GM19240 (cell line): ENCODE measurements around the gene ZNF473.
A peak's percentile ranks its signal among the peaks of the same experiment; 100 is the strongest.

ENCODE experiments used
- DNase-seq: peaks from one replicate; pipeline ENCODE4 v3.0.0; 2011; ENCODE audit warnings: low spot score; ENCODE audit not compliant: insufficient read length

Gene ZNF473

GRCh38 chr19:50003254-50003788 is 22.5 kb upstream of the ZNF473 start:
- no peak for DNase-seq

- DNase-seq, result peak; percentile 45
Measured at GRCh38 chr19:50003810-50004419, 21.9 kb upstream of the ZNF473 start.

- DNase-seq, result no peak
Measured at GRCh38 chr19:50005428-50005827, 20.4 kb upstream of the ZNF473 start.

- no peak for DNase-seq
Measured at GRCh38 chr19:50007170-50007569, 18.6 kb upstream of the ZNF473 start.

- DNase-seq, result no peak
Measured at GRCh38 chr19:50007947-50008346, 17.9 kb upstream of the ZNF473 start.

- no peak for DNase-seq
Measured at GRCh38 chr19:50008532-50008931, 17.3 kb upstream of the ZNF473 start.

- DNase-seq, result no peak
Measured at GRCh38 chr19:50016225-50016807, 9.5 kb upstream of the ZNF473 start.

GRCh38 chr19:50020481-50020880 is 5.3 kb upstream of the ZNF473 start:
- DNase-seq, result no peak

GRCh38 chr19:50022823-50023222 is 3.0 kb upstream of the ZNF473 start:
- DNase-seq, result no peak

GRCh38 chr19:50024719-50025021 is 1.1 kb upstream of the ZNF473 start:
- DNase-seq, result no peak

GRCh38 chr19:50025022-50025793 is 597 bp upstream of the ZNF473 start, which contains the start of gene VRK3:
TSS of gene VRK3 (minus strand) at chr19:50025372. CDS start at chr19:50016162, 9,210 bp downstream.
- DNase-seq, result peak; percentile 86

- DNase-seq, result no peak
Measured at GRCh38 chr19:50026550-50026906, 723 bp downstream of the ZNF473 start.

- DNase-seq, result no peak
Measured at GRCh38 chr19:50030225-50030624, 4.4 kb downstream of the ZNF473 start.

GRCh38 chr19:50030937-50031336 is 5.1 kb downstream of the ZNF473 start:
- DNase-seq, result no peak

- no peak for DNase-seq
Measured at GRCh38 chr19:50036908-50037307, 11.1 kb downstream of the ZNF473 start.

GRCh38 chr19:50039968-50040367 is 14.2 kb downstream of the ZNF473 start:
- DNase-seq, result no peak

- DNase-seq, result no peak
Measured at GRCh38 chr19:50040967-50041366, 15.2 kb downstream of the ZNF473 start.

- DNase-seq, result no peak
Measured at GRCh38 chr19:50042363-50043024, 16.7 kb downstream of the ZNF473 start.

- no peak for DNase-seq
Measured at GRCh38 chr19:50043967-50044366, 18.2 kb downstream of the ZNF473 start.

GRCh38 chr19:50044922-50045321 is 19.1 kb downstream of the ZNF473 start:
- no peak for DNase-seq

GRCh38 chr19:50046649-50047503 is 21.1 kb downstream of the ZNF473 start:
- no peak for DNase-seq
